HCT116 (cell line): ENCODE results near the gene TRPM1. TPM values are rescaled to one million over a fixed set of nuclear protein-coding genes. Genes with fewer than 3 reads are reported as not detected.
A peak's percentile ranks its signal among the peaks of the same experiment; 100 is the strongest.

Experiments used
- ATAC-seq: fragments of 200-7000 bp; cut with Tn5 transposase; 2 replicates; pipeline ENCODE4 v1.9.1; 2020; ENCODE audit warnings: mild to moderate bottlenecking, moderate library complexity
- BruUV-seq: library from RNA; stranded (reverse); fragments of 400-500 nt; replicated peaks from 2 replicates; lab custom pipeline; 2021; lab: Mats Ljungman, UMichigan
- CTCF ChIA-PET: fragments of 300-600 bp; sonication (Branson Sonifier 250); formaldehyde crosslinking; loops from one replicate; lab custom pipeline; 2021; ENCODE audit warnings: antibody characterized with exemption; lab: Charles Lee
- POLR2A ChIA-PET: fragments of 300-600, 350-600 bp; sonication (Branson Sonifier 250); formaldehyde crosslinking; loops from one replicate; lab custom pipeline; 2021; ENCODE audit warnings: antibody characterized with exemption; lab: Charles Lee
- RAD21 ChIA-PET, 2 experiments: fragments of 300-600 bp; sonication (Branson Sonifier 250); formaldehyde crosslinking; loops; one replicate each; lab custom pipeline; 2023; ENCODE audit warnings: low total read pairs in 2 of 2; ENCODE audit not compliant: uncharacterized antibody in 2 of 2, unreplicated experiment in 2 of 2, low non-redundant PET in 1 of 2; lab: Charles Lee
- DNase-seq: peaks from one replicate; pipeline ENCODE4 v3.0.0-alpha.2; 2010; ENCODE audit warnings: low read depth, low spot score
- H2AFZ ChIP-seq: fragments of 200-600 bp; shearing (Covaris generic), sonication (generic); 2 replicates; pipeline ENCODE4 v1.6.1; 2017; ENCODE audit warnings: low read depth, mixed run types, mixed read lengths, antibody characterized with exemption, low read length; ENCODE audit not compliant: poor library complexity, severe bottlenecking
- H3K27ac ChIP-seq: 2 replicates; pipeline ENCODE4 v1.5.1; 2012; ENCODE audit warnings: low read depth, low read length
- H3K27me3 ChIP-seq: fragments of 200-600 bp; sonication (generic); 2 replicates; pipeline ENCODE4 v1.6.1; 2016; ENCODE audit warnings: mixed run types, low read length, mixed read lengths; ENCODE audit not compliant: insufficient read depth
- H3K36me3 ChIP-seq, 2 experiments: fragments of 200-500 bp in 1 of 2; fragments of 200-600 bp in 1 of 2; sonication (Bioruptor generic) in 1 of 2; sonication (generic) in 1 of 2; 2 replicates each; pipeline versions ENCODE4 v1.5.1 to v1.6.1; 2014 to 2016; ENCODE audit warnings: low read length in 2 of 2, inconsistent platforms in 1 of 2, mixed read lengths in 1 of 2, mixed run types in 1 of 2; ENCODE audit not compliant: insufficient read depth in 2 of 2, control insufficient read depth in 1 of 2
- H3K4me1 ChIP-seq, 2 experiments: fragments of 200-600 bp in 1 of 2; sonication (generic) in 1 of 2; 2 replicates each; pipeline versions ENCODE4 v1.5.1 to v1.6.1; 2012 to 2017; ENCODE audit warnings: low read length in 2 of 2, inconsistent platforms in 1 of 2, mild to moderate bottlenecking in 1 of 2, mixed read lengths in 1 of 2, mixed run types in 1 of 2, moderate library complexity in 1 of 2; ENCODE audit not compliant: insufficient read depth in 2 of 2, control insufficient read depth in 1 of 2
- H3K4me2 ChIP-seq: fragments of 200-600 bp; sonication (generic); 2 replicates; pipeline ENCODE4 v1.6.1; 2017; ENCODE audit warnings: mixed run types, low read length, mixed read lengths
- H3K4me3 ChIP-seq, 2 experiments: fragments of 200-600 bp in 1 of 2; sonication (generic) in 1 of 2; replicated peaks in 1 of 2; 2 replicates each; pipeline ENCODE4 v1.5.1; 2011 to 2016; ENCODE audit warnings: low read length in 2 of 2, control low read depth in 1 of 2, low read depth in 1 of 2, mild to moderate bottlenecking in 1 of 2, mixed read lengths in 1 of 2, mixed run types in 1 of 2
- H3K79me2 ChIP-seq: fragments of 200-600 bp; sonication (generic); 2 replicates; pipeline ENCODE4 v1.6.1; 2017; ENCODE audit warnings: mild to moderate bottlenecking, mixed run types, low read length, moderate library complexity, mixed read lengths; ENCODE audit not compliant: insufficient read depth
- H3K9ac ChIP-seq: fragments of 200-600 bp; sonication (generic); 2 replicates; pipeline ENCODE4 v1.6.1; 2016; ENCODE audit warnings: low read length, mixed read lengths
- H3K9me2 ChIP-seq: fragments of 200-600 bp; sonication (generic), shearing (Covaris generic); 2 replicates; pipeline ENCODE4 v1.6.1; 2017; ENCODE audit warnings: mixed run types, mild to moderate bottlenecking, moderate library complexity; ENCODE audit not compliant: insufficient read depth
- H3K9me3 ChIP-seq, 2 experiments: fragments of 200-500 bp in 1 of 2; fragments of 200-600 bp in 1 of 2; sonication (Bioruptor generic) in 1 of 2; sonication (generic) in 1 of 2; 2 replicates each; pipeline ENCODE4 v1.6.1; 2014 to 2017; ENCODE audit warnings: low read length in 2 of 2, mixed read lengths in 2 of 2, inconsistent platforms in 1 of 2, low read depth in 1 of 2, mild to moderate bottlenecking in 1 of 2, mixed run types in 1 of 2, moderate library complexity in 1 of 2; ENCODE audit not compliant: control insufficient read depth in 1 of 2, insufficient read depth in 1 of 2
- H4K20me1 ChIP-seq: fragments of 200-600 bp; sonication (generic), shearing (Covaris generic); 2 replicates; pipeline ENCODE4 v1.6.1; 2017; ENCODE audit warnings: mixed run types, mild to moderate bottlenecking, moderate library complexity; ENCODE audit not compliant: insufficient read depth
- RAD21 ChIP-seq: IDR thresholded peaks from 2 replicates; pipeline ENCODE4 v1.6.1; 2012; ENCODE audit warnings: low read depth, mild to moderate bottlenecking
- SP1 ChIP-seq: IDR thresholded peaks from 2 replicates; pipeline ENCODE4 v1.6.1; 2012; ENCODE audit warnings: low read depth
- YY1 ChIP-seq: IDR thresholded peaks from 2 replicates; pipeline ENCODE4 v1.6.1; 2011; ENCODE audit warnings: low read length, low read depth, moderate library complexity, mild to moderate bottlenecking; ENCODE audit not compliant: insufficient replicate concordance; ENCODE audit errors: extremely low read depth
- intact Hi-C: fragments of 100-400 bp; cut with micrococcal nuclease; formaldehyde crosslinking; loops from 2 replicates; pipeline ENCODE4 v1.10.0; 2022
- total RNA-seq: library from RNA; stranded (reverse); gene quantifications from one replicate; pipeline ENCODE4 v1.2.1, GENCODE V29; 2021; ENCODE audit not compliant: unreplicated experiment
- TF ChIP-seq, protein P1 (sequence below), 3 experiments: fragments of 200-600 bp in 1 of 3; sonication (generic) in 1 of 3; IDR thresholded peaks in 2 of 3; conservative IDR thresholded peaks in 1 of 3; 2 replicates each; pipeline ENCODE4 v1.5.1; 2012 to 2017; ENCODE audit warnings: low read depth in 2 of 3, low read length in 2 of 3, antibody characterized with exemption in 1 of 3, borderline replicate concordance in 1 of 3, control low read depth in 1 of 3, mild to moderate bottlenecking in 1 of 3, mixed read lengths in 1 of 3, mixed run types in 1 of 3, moderate library complexity in 1 of 3; ENCODE audit not compliant: insufficient read depth in 1 of 3

The TRPM1 gene
- total RNA-seq, 1 experiment from 2014 or later: not detected

DNA sequence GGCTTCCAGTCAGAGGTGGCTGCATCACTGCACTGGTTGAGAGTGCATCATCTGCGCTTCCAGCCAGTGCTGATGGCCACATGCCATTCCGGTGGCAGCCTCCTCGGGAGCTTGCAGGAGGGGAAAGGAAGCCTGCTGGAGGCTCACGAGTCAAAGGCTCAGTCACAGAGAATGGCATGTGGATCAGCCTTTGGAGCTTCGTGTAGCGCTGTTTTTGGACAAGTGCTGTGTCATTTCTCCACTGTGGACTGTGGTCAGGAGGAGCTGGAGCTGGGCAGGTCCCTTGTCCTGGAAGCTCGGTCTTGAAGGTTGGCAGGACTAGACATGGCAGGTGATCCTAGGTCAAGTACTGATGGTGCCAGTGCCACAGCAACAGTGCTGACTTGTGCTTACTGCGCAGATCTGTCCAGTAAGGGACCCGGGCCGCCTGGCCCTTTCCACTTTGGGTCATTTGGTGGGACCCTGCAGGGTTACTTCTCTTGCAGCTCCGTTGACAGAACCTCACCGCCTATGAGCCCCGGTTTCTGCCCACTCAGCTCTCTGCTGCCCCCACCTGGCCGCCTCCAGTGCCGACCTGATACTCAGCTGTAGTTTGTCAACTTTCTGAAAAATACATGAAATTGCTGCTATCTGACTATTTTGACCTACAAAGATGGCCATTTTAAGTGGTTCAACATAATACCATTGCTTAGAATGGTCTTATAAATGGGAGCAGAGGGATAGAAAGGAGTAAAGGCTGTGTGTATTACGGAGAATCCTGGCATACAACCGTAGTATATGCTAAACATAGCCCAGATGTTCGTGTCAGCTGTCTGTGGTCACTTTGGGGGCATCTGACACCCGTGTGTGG, 27.6 kb upstream of the TRPM1 start:
- TF ChIP-seq SP1 (no peak), YY1 (no peak), RAD21 (peak; percentile 84)
- TF ChIP-seq, protein P1, sequence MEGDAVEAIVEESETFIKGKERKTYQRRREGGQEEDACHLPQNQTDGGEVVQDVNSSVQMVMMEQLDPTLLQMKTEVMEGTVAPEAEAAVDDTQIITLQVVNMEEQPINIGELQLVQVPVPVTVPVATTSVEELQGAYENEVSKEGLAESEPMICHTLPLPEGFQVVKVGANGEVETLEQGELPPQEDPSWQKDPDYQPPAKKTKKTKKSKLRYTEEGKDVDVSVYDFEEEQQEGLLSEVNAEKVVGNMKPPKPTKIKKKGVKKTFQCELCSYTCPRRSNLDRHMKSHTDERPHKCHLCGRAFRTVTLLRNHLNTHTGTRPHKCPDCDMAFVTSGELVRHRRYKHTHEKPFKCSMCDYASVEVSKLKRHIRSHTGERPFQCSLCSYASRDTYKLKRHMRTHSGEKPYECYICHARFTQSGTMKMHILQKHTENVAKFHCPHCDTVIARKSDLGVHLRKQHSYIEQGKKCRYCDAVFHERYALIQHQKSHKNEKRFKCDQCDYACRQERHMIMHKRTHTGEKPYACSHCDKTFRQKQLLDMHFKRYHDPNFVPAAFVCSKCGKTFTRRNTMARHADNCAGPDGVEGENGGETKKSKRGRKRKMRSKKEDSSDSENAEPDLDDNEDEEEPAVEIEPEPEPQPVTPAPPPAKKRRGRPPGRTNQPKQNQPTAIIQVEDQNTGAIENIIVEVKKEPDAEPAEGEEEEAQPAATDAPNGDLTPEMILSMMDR (IDR thresholded peaks at IDR 0.05 in 2 of 3, conservative IDR thresholded peaks at IDR 0.05 in 1 of 3; ENCODE audit: borderline replicate concordance in 1 of 3, insufficient read depth in 1 of 3, low read depth in 2 of 3, low read length in 2 of 3): peak; percentile 71 to 99 (median 99); a peak in 5 of 6 replicates
- TF ChIP-seq, all 23 proteins: peak for 2
- Histone ChIP-seq H2AFZ (peak overlapping the region; percentile 92), H3K27me3 (no peaks in the 10 kb centered on the region), H3K9me3 (no peaks in the 10 kb centered on the region), H3K9me2 (no peaks in the 10 kb centered on the region), H3K36me3 (no peaks in the 10 kb centered on the region), H4K20me1 (no peaks in the 10 kb centered on the region), H3K27ac (no peak overlapping the region), H3K9ac (no peak overlapping the region), H3K4me3 (no peak overlapping the region), H3K4me2 (peak overlapping the region; percentile 44), H3K4me1 (peaks cover 0 to 4% of the 10 kb centered on the region in 2 experiments; a peak in 1 of 4 replicates), H3K79me2 (no peaks in the 10 kb centered on the region)
- no TSS peak for BruUV-seq
- RAD21 ChIA-PET: interaction anchor here (0.6 to 1.7 kb wide), 5 partner anchors 11 to 306 kb away, joined by 3 to 9 read pairs (median 3); no protein-coding TSS in a partner anchor
- ATAC-seq (peak; percentile 96), DNase-seq (no peak)
- CTCF ChIA-PET: interaction anchor here (0.7 to 3.5 kb wide), 32 partner anchors 9 to 504 kb away, joined by 3 to 31 read pairs (median 4); partner anchors contain the start of genes ARHGAP11B, FAN1 and TRPM1
- intact Hi-C loops: loop anchor here (2.0 to 5.0 kb wide), 2 partner anchors 234 to 332 kb away; no protein-coding TSS in a partner anchor
- POLR2A ChIA-PET: no interaction called here
